ENCODE results near the gene SPDYE6.

- TF ChIP-seq, protein P1, sequence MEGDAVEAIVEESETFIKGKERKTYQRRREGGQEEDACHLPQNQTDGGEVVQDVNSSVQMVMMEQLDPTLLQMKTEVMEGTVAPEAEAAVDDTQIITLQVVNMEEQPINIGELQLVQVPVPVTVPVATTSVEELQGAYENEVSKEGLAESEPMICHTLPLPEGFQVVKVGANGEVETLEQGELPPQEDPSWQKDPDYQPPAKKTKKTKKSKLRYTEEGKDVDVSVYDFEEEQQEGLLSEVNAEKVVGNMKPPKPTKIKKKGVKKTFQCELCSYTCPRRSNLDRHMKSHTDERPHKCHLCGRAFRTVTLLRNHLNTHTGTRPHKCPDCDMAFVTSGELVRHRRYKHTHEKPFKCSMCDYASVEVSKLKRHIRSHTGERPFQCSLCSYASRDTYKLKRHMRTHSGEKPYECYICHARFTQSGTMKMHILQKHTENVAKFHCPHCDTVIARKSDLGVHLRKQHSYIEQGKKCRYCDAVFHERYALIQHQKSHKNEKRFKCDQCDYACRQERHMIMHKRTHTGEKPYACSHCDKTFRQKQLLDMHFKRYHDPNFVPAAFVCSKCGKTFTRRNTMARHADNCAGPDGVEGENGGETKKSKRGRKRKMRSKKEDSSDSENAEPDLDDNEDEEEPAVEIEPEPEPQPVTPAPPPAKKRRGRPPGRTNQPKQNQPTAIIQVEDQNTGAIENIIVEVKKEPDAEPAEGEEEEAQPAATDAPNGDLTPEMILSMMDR (IDR thresholded peaks at IDR 0.05): no peak
- no peak for TF ChIP-seq POLR2A (IDR thresholded peaks at IDR 0.05)
These were observed 52.4 kb downstream of the SPDYE6 start for GRCh38 chr7:102303669-102304422.
